HG02973 (cell line): ENCODE results near the gene SLC2A13.
"Not testable (repeated sequence)": the region's sequence is repeated elsewhere in the genome, so short reads cannot be mapped to it uniquely, and the experiment has no call there.

Experiments used
- ATAC-seq: cut with Tn5 transposase; IDR thresholded peaks from one replicate; pipeline ENCODE4 v1.9.1; 2021; ENCODE audit warnings: moderate library complexity; ENCODE audit not compliant: unreplicated experiment

Gene SLC2A13

GRCh38 chr12:39935839-39936238, 170.0 kb downstream of the SLC2A13 start:
- ATAC-seq = no peak

GRCh38 chr12:39935275-39935674, 170.6 kb downstream of the SLC2A13 start:
- no peak for ATAC-seq

- no peak for ATAC-seq
Measured at GRCh38 chr12:39931857-39932256, 174.0 kb downstream of the SLC2A13 start.

GRCh38 chr12:39931231-39931630, 174.7 kb downstream of the SLC2A13 start:
- no peak for ATAC-seq

GRCh38 chr12:39930101-39930500, 175.8 kb downstream of the SLC2A13 start:
- no peak for ATAC-seq

GRCh38 chr12:39928181-39928899, 177.5 kb downstream of the SLC2A13 start:
- ATAC-seq = no peak

- no peak for ATAC-seq
Measured at GRCh38 chr12:39923364-39923763, 182.5 kb downstream of the SLC2A13 start.

GRCh38 chr12:39922598-39922997, 183.3 kb downstream of the SLC2A13 start:
- ATAC-seq = not testable (repeated sequence)

GRCh38 chr12:39920647-39921046, 185.2 kb downstream of the SLC2A13 start:
- no peak for ATAC-seq

- ATAC-seq = no peak
Measured at GRCh38 chr12:39920222-39920621, 185.7 kb downstream of the SLC2A13 start.

GRCh38 chr12:39919790-39920189, 186.1 kb downstream of the SLC2A13 start:
- ATAC-seq = no peak

- ATAC-seq = no peak
Measured at GRCh38 chr12:39915249-39915648, 190.6 kb downstream of the SLC2A13 start.

GRCh38 chr12:39912211-39912980, 193.5 kb downstream of the SLC2A13 start:
- no peak for ATAC-seq

- ATAC-seq = no peak
Measured at GRCh38 chr12:39906237-39906636, 199.6 kb downstream of the SLC2A13 start.

GRCh38 chr12:39905152-39905551, 200.7 kb downstream of the SLC2A13 start:
- no peak for ATAC-seq

GRCh38 chr12:39902821-39903220, 203.1 kb downstream of the SLC2A13 start:
- ATAC-seq = no peak

- ATAC-seq = no peak
Measured at GRCh38 chr12:39897315-39897714, 208.6 kb downstream of the SLC2A13 start.

GRCh38 chr12:39893388-39893787, 212.5 kb downstream of the SLC2A13 start:
- ATAC-seq = not testable (repeated sequence)

GRCh38 chr12:39892146-39892545, 213.7 kb downstream of the SLC2A13 start:
- no peak for ATAC-seq

- ATAC-seq = no peak
Measured at GRCh38 chr12:39887856-39888255, 218.0 kb downstream of the SLC2A13 start.

GRCh38 chr12:39886106-39886505, 219.8 kb downstream of the SLC2A13 start:
- no peak for ATAC-seq

GRCh38 chr12:39884616-39885125, 221.2 kb downstream of the SLC2A13 start:
- ATAC-seq = no peak
